Fibroblast of lung (primary cell): ENCODE data around the gene P4HTM.

Experiments
- EZH2 ChIP-seq: IDR thresholded peaks from 2 replicates; pipeline ENCODE4 v1.5.1; 2012; ENCODE audit warnings: low read length, control low read depth, mild to moderate bottlenecking; ENCODE audit errors: missing control alignments
- TF ChIP-seq, protein P1 (sequence below), 2 donors: IDR thresholded peaks in 1 of 2; conservative IDR thresholded peaks in 1 of 2; 1 replicate in 1 of 2; 2 replicates in 1 of 2; pipeline ENCODE4 v1.5.1; 2011 to 2012; ENCODE audit warnings: low read length in 2 of 2, control low read depth in 1 of 2, inconsistent platforms in 1 of 2, low read depth in 1 of 2, mild to moderate bottlenecking in 1 of 2

- TF ChIP-seq, protein P1, sequence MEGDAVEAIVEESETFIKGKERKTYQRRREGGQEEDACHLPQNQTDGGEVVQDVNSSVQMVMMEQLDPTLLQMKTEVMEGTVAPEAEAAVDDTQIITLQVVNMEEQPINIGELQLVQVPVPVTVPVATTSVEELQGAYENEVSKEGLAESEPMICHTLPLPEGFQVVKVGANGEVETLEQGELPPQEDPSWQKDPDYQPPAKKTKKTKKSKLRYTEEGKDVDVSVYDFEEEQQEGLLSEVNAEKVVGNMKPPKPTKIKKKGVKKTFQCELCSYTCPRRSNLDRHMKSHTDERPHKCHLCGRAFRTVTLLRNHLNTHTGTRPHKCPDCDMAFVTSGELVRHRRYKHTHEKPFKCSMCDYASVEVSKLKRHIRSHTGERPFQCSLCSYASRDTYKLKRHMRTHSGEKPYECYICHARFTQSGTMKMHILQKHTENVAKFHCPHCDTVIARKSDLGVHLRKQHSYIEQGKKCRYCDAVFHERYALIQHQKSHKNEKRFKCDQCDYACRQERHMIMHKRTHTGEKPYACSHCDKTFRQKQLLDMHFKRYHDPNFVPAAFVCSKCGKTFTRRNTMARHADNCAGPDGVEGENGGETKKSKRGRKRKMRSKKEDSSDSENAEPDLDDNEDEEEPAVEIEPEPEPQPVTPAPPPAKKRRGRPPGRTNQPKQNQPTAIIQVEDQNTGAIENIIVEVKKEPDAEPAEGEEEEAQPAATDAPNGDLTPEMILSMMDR (conservative IDR thresholded peaks at IDR 0.05 in 1 of 2, IDR thresholded peaks at IDR 0.05 in 1 of 2; ENCODE audit: low read depth in 1 of 2, low read length in 2 of 2), result no peak
- TF ChIP-seq EZH2, result no peak
These were observed 11.1 kb downstream of the P4HTM start for GRCh38 chr3:49001155-49001554.
